Suppressor macrophage treated with lipopolysaccharide for 4 hours (primary cell): Measurements from ENCODE around the gene ASL.
"Not testable (repeated sequence)": the region's sequence is repeated elsewhere in the genome, so short reads cannot be mapped to it uniquely, and the experiment has no call there.

Experiments used
- DNase-seq: peaks from one replicate; pipeline ENCODE4 v3.0.0-alpha.2; 2020

Gene ASL

GRCh38 chr7:66075590-66076461, at the start of gene ASL:
ASL (plus strand) TSS chr7:66075819; CDS start chr7:66076082, 263 bp downstream.
- DNase-seq: peak; percentile 96

- not testable (repeated sequence) for DNase-seq
Measured at GRCh38 chr7:66028342-66028741, 47.3 kb upstream of the ASL start.

- DNase-seq: peak; percentile 66
Measured at GRCh38 chr7:66033471-66034385, 41.9 kb upstream of the ASL start.

GRCh38 chr7:66034436-66035010, 41.1 kb upstream of the ASL start:
- not testable (repeated sequence) for DNase-seq

- no peak for DNase-seq
Measured at GRCh38 chr7:66036382-66036781, 39.2 kb upstream of the ASL start.

- DNase-seq: no peak
Measured at GRCh38 chr7:66036788-66037187, 38.8 kb upstream of the ASL start.

- no peak for DNase-seq
Measured at GRCh38 chr7:66039094-66039670, 36.4 kb upstream of the ASL start.

GRCh38 chr7:66043681-66044497, 31.7 kb upstream of the ASL start:
- DNase-seq: peak; percentile 20

GRCh38 chr7:66044498-66044854, 31.1 kb upstream of the ASL start:
- not testable (repeated sequence) for DNase-seq

- DNase-seq: no peak
Measured at GRCh38 chr7:66047426-66047825, 28.2 kb upstream of the ASL start.

- not testable (repeated sequence) for DNase-seq
Measured at GRCh38 chr7:66049886-66050285, 25.7 kb upstream of the ASL start.

GRCh38 chr7:66050337-66050957, 25.2 kb upstream of the ASL start:
- no peak for DNase-seq

GRCh38 chr7:66050990-66051448, 24.6 kb upstream of the ASL start:
- peak; percentile 23 for DNase-seq

GRCh38 chr7:66052447-66052846, 23.2 kb upstream of the ASL start:
- DNase-seq: no peak

GRCh38 chr7:66054063-66054462, 21.6 kb upstream of the ASL start:
- no peak for DNase-seq

GRCh38 chr7:66055321-66055956, 20.2 kb upstream of the ASL start:
- no peak for DNase-seq

GRCh38 chr7:66060796-66061195, 14.8 kb upstream of the ASL start:
- no peak for DNase-seq

- DNase-seq: no peak
Measured at GRCh38 chr7:66069732-66070131, 5.9 kb upstream of the ASL start.

- no peak for DNase-seq
Measured at GRCh38 chr7:66070222-66070621, 5.4 kb upstream of the ASL start.

- not testable (repeated sequence) for DNase-seq
Measured at GRCh38 chr7:66072208-66072607, 3.4 kb upstream of the ASL start.
